Measurements from ENCODE around the gene MICAL3.
"Not testable (repeated sequence)": the region's sequence is repeated elsewhere in the genome, so short reads cannot be mapped to it uniquely, and the experiment has no call there.

The MICAL3 gene

DNA sequence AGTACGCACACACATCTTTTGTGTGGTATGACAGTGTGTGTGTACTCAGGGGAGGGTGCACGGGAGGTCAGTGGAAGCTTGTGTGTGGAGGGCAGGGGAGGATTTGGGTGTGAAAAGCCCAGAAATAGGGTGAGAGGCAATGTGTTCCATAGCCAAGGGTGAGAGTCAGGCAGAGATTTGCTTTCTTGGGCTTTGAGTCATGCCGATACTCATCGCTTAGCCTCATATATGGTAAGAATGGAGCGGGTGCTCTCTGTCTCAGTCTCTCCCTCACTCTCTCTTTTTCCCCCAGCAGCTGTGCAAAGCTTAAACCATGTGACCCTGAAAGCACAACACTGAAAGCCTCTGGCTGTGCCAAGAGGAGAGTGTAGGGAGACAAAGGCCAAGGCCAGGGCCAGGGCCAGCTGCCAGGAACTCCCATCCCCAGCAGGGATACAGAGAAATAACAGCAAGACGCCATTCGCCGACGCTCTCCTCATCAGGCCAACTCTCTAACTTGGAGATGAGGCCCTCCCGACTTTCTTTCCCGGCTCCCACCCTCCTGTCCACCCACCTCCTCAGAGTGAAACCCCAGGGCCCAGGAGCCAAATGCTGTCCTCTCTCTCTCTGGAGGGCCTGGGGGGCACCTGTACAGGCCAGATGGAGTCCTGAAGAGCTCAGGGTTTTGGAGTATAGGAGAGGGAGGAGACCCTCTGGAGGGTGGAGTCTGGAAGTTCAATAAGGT is 20.3 kb upstream of the MICAL3 start:
- H3K56ac ChIP-seq (ENCODE audit: low read length), result no peak overlapping the region
- no CpG with 5 or more reads among the region's 11 CpGs for WGBS (ENCODE audit: extremely low coverage, insufficient coverage, low lambda C conversion rate)
- DNase-seq, result no peak

DNA sequence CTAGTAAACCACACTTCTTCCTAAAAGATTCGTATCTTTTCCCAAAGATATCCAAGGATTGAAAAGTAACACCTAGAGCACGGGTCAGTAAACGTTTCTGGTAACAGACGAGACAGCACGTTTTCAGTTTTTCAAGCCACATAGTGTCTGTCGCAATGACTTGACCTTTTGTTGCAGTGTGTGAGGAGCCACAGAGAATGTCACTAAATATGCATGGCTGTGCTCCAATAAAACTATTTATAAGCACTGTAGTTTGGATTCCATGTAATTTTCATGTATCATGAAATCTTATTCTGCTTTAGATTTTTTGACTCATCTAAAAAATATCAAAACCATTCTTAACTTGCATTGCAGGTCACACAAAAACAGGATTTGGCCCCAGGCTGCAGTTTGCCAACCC is 18.3 kb upstream of the MICAL3 start:
- no peak overlapping the region for H4K8ac ChIP-seq (ENCODE audit: low read depth, low read length)
- no CpG with 5 or more reads among the region's 6 CpGs for WGBS (ENCODE audit: extremely low coverage, insufficient coverage, low lambda C conversion rate)
- H3K4me2 ChIP-seq (ENCODE audit: low read length), result no peak overlapping the region
- H3K56ac ChIP-seq (ENCODE audit: low read length), result no peak overlapping the region
- H4K5ac ChIP-seq (ENCODE audit: low read length), result no peak overlapping the region
- H3K9ac ChIP-seq (ENCODE audit: low read length), result no peak overlapping the region
- no peak overlapping the region for H2BK15ac ChIP-seq (replicated peaks; ENCODE audit: low read depth)
- H2AK5ac ChIP-seq (ENCODE audit: low read length), result no peak overlapping the region
- no peaks in the 10 kb centered on the region for H3K4me1 ChIP-seq (ENCODE audit: control insufficient read depth, low read depth, low read length)
- H3K4ac ChIP-seq (ENCODE audit: low read depth, low read length), result no peak overlapping the region
- no peaks in the 10 kb centered on the region for H3K79me2 ChIP-seq (ENCODE audit: control insufficient read depth, insufficient read depth, low read length)
- no peak overlapping the region for H3K18ac ChIP-seq (ENCODE audit: low read length)
- no peak for DNase-seq
- H3K4me3 ChIP-seq (ENCODE audit: low read length), result no peak overlapping the region
- H3K79me1 ChIP-seq (ENCODE audit: low read length), result no peaks in the 10 kb centered on the region
- H3K27ac ChIP-seq (ENCODE audit: low read depth, low read length), result no peak overlapping the region
- no peak overlapping the region for H2BK5ac ChIP-seq (ENCODE audit: low read length)
- H3K36me3 ChIP-seq (ENCODE audit: control insufficient read depth, insufficient read depth, low read length), result no peaks in the 10 kb centered on the region
- no peak overlapping the region for H2BK120ac ChIP-seq (ENCODE audit: low read depth, low read length)
- no peaks in the 10 kb centered on the region for H3K27me3 ChIP-seq (ENCODE audit: insufficient read depth, low read length, poor library complexity)
- H3K23ac ChIP-seq (ENCODE audit: low read length), result no peak overlapping the region

More for the DNA sequence above, 20.3 kb upstream of the MICAL3 start:
- no peaks in the 10 kb centered on the region for H3K79me2 ChIP-seq (ENCODE audit: control insufficient read depth, insufficient read depth, low read length)
- no peaks in the 10 kb centered on the region for H3K79me1 ChIP-seq (ENCODE audit: low read length)
- H2BK120ac ChIP-seq (ENCODE audit: low read depth, low read length), result no peak overlapping the region
- no peak overlapping the region for H3K27ac ChIP-seq (ENCODE audit: low read depth, low read length)
- no peak overlapping the region for H3K4me2 ChIP-seq (ENCODE audit: low read length)
- H2BK5ac ChIP-seq (ENCODE audit: low read length), result no peak overlapping the region
- H2BK15ac ChIP-seq (replicated peaks; ENCODE audit: low read depth), result no peak overlapping the region
- no peak overlapping the region for H4K8ac ChIP-seq (ENCODE audit: low read depth, low read length)
- H3K27me3 ChIP-seq (ENCODE audit: insufficient read depth, low read length, poor library complexity), result no peaks in the 10 kb centered on the region
- no peak overlapping the region for H2AK5ac ChIP-seq (ENCODE audit: low read length)
- H3K36me3 ChIP-seq (ENCODE audit: control insufficient read depth, insufficient read depth, low read length), result no peaks in the 10 kb centered on the region
- H3K4ac ChIP-seq (ENCODE audit: low read depth, low read length), result no peak overlapping the region
- H3K9ac ChIP-seq (ENCODE audit: low read length), result no peak overlapping the region
- H3K4me3 ChIP-seq (ENCODE audit: low read length), result no peak overlapping the region
- no peak overlapping the region for H3K23ac ChIP-seq (ENCODE audit: low read length)
- no peak overlapping the region for H4K5ac ChIP-seq (ENCODE audit: low read length)
- no peaks in the 10 kb centered on the region for H3K4me1 ChIP-seq (ENCODE audit: control insufficient read depth, low read depth, low read length)
- H3K18ac ChIP-seq (ENCODE audit: low read length), result no peak overlapping the region

DNA sequence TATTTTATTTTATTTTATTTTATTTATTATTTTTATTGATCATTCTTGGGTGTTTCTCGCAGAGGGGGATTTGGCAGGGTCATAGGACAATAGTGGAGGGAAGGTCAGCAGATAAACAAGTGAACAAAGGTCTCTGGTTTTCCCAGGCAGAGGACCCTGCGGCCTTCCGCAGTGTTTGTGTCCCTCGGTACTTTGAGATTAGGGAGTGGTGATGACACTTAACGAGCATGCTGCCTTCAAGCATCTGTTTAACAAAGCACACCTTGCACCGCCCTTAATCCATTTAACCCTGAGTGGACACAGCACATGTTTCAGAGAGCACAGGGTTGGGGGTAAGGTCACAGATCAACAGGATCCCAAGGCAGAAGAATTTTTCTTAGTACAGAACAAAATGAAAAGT is 16.5 kb upstream of the MICAL3 start:
- not testable (repeated sequence) for DNase-seq; H3K4ac ChIP-seq (ENCODE audit: low read depth, low read length); H3K56ac ChIP-seq (ENCODE audit: low read length); H2AK5ac ChIP-seq (ENCODE audit: low read length); H3K18ac ChIP-seq (ENCODE audit: low read length); H3K79me1 ChIP-seq (ENCODE audit: low read length); H2BK15ac ChIP-seq (replicated peaks; ENCODE audit: low read depth); H3K4me1 ChIP-seq (ENCODE audit: control insufficient read depth, low read depth, low read length); H3K27ac ChIP-seq (ENCODE audit: low read depth, low read length); H3K9ac ChIP-seq (ENCODE audit: low read length); H3K27me3 ChIP-seq (ENCODE audit: insufficient read depth, low read length, poor library complexity); H2BK5ac ChIP-seq (ENCODE audit: low read length); H3K36me3 ChIP-seq (ENCODE audit: control insufficient read depth, insufficient read depth, low read length); H3K4me2 ChIP-seq (ENCODE audit: low read length); H2BK120ac ChIP-seq (ENCODE audit: low read depth, low read length); H3K4me3 ChIP-seq (ENCODE audit: low read length); H4K5ac ChIP-seq (ENCODE audit: low read length); H3K23ac ChIP-seq (ENCODE audit: low read length); H4K8ac ChIP-seq (ENCODE audit: low read depth, low read length); H3K79me2 ChIP-seq (ENCODE audit: control insufficient read depth, insufficient read depth, low read length)
- WGBS (ENCODE audit: extremely low coverage, insufficient coverage, low lambda C conversion rate), result no CpG with 5 or more reads among the region's 6 CpGs

DNA sequence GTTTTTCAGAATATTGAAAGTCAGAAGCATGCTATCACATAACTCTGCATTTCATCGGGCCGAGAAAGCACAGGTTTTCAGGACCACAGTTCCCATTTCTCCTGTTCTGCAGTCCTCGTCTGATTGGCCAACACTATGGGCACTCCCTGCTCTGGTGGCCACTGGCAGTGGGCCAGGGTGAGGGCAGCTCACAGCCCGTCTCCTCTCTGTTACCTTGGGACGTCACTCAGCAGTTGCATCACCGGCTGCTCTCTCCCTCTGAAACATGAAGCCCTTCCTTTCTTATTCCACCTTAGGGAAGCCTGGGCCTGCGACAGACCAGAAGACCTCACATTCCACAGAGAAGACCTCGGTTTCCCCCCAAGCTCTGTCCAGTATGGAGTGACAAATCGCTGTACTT is 11.4 kb upstream of the MICAL3 start:
- Histone ChIP-seq H3K36me3 (ENCODE audit: control insufficient read depth, insufficient read depth, low read length) (no peaks in the 10 kb centered on the region), H3K27ac (ENCODE audit: low read depth, low read length) (no peak overlapping the region), H4K8ac (ENCODE audit: low read depth, low read length) (no peak overlapping the region), H3K79me2 (ENCODE audit: control insufficient read depth, insufficient read depth, low read length) (no peaks in the 10 kb centered on the region), H2AK5ac (ENCODE audit: low read length) (no peak overlapping the region), H3K27me3 (ENCODE audit: insufficient read depth, low read length, poor library complexity) (no peaks in the 10 kb centered on the region), H3K79me1 (ENCODE audit: low read length) (no peaks in the 10 kb centered on the region), H3K4me1 (ENCODE audit: control insufficient read depth, low read depth, low read length) (no peaks in the 10 kb centered on the region), H2BK5ac (ENCODE audit: low read length) (no peak overlapping the region), H2BK15ac (replicated peaks; ENCODE audit: low read depth) (no peak overlapping the region), H3K56ac (ENCODE audit: low read length) (no peak overlapping the region), H3K23ac (ENCODE audit: low read length) (no peak overlapping the region), H2BK120ac (ENCODE audit: low read depth, low read length) (no peak overlapping the region), H3K4ac (ENCODE audit: low read depth, low read length) (no peak overlapping the region), H3K9ac (ENCODE audit: low read length) (no peak overlapping the region), H3K18ac (ENCODE audit: low read length) (no peak overlapping the region), H3K4me3 (ENCODE audit: low read length) (no peak overlapping the region), H3K4me2 (ENCODE audit: low read length) (no peak overlapping the region), H4K5ac (ENCODE audit: low read length) (no peak overlapping the region)
- no CpG with 5 or more reads among the region's 9 CpGs for WGBS (ENCODE audit: extremely low coverage, insufficient coverage, low lambda C conversion rate)
- no peak for DNase-seq

DNA sequence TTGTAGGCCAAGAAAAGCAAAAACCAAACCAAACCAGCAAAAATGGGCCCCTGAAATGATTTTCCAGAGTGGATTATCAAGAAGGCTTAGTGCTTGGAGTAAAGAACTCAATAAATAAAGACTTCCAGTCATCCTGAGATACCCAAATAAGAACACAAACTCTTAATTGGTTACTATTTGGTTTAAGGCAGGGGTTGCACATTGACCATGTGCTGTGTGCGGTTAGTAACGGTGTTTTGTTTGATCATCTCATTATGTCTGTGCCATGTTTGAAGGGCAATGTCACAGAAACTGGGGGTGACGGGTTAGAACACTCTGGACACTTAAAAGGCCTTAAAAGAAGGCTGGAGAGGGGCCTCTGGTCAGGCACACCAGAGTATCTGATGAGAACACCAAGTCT is 9.7 kb upstream of the MICAL3 start:
- no peaks in the 10 kb centered on the region for H3K27me3 ChIP-seq (ENCODE audit: insufficient read depth, low read length, poor library complexity)
- no peak overlapping the region for H3K23ac ChIP-seq (ENCODE audit: low read length)
- no peak overlapping the region for H2BK15ac ChIP-seq (replicated peaks; ENCODE audit: low read depth)
- no peak overlapping the region for H3K9ac ChIP-seq (ENCODE audit: low read length)
- H2BK5ac ChIP-seq (ENCODE audit: low read length), result no peak overlapping the region
- H2AK5ac ChIP-seq (ENCODE audit: low read length), result no peak overlapping the region
- no peak overlapping the region for H3K4me3 ChIP-seq (ENCODE audit: low read length)
- H4K5ac ChIP-seq (ENCODE audit: low read length), result no peak overlapping the region
- H3K56ac ChIP-seq (ENCODE audit: low read length), result no peak overlapping the region
- H2BK120ac ChIP-seq (ENCODE audit: low read depth, low read length), result no peak overlapping the region
- no peak overlapping the region for H3K27ac ChIP-seq (ENCODE audit: low read depth, low read length)
- no peaks in the 10 kb centered on the region for H3K4me1 ChIP-seq (ENCODE audit: control insufficient read depth, low read depth, low read length)
- no peak overlapping the region for H4K8ac ChIP-seq (ENCODE audit: low read depth, low read length)
- H3K18ac ChIP-seq (ENCODE audit: low read length), result no peak overlapping the region
- no peaks in the 10 kb centered on the region for H3K79me2 ChIP-seq (ENCODE audit: control insufficient read depth, insufficient read depth, low read length)
- H3K36me3 ChIP-seq (ENCODE audit: control insufficient read depth, insufficient read depth, low read length), result no peaks in the 10 kb centered on the region
- H3K4ac ChIP-seq (ENCODE audit: low read depth, low read length), result no peak overlapping the region
- DNase-seq, result no peak
- WGBS (ENCODE audit: extremely low coverage, insufficient coverage, low lambda C conversion rate), result no CpG with 5 or more reads among the region's 3 CpGs
- H3K4me2 ChIP-seq (ENCODE audit: low read length), result no peak overlapping the region
- no peaks in the 10 kb centered on the region for H3K79me1 ChIP-seq (ENCODE audit: low read length)

Measured in mesendoderm (in vitro differentiated cells).